ENCODE data around the gene LRRC14B.

- TF ChIP-seq CTCF (IDR thresholded peaks at IDR 0.05) (no peak), POLR2A (IDR thresholded peaks at IDR 0.05) (no peak)
Measured at GRCh38 chr5:206406-206805, 15.1 kb downstream of the LRRC14B start.

Data from esophagus squamous epithelium (tissue), 4 donors.